GM21526 (cell line): ENCODE measurements around the gene SPINK14.

Experiments
- ATAC-seq: cut with Tn5 transposase; IDR thresholded peaks from one replicate; pipeline ENCODE4 v1.9.1; 2021; ENCODE audit warnings: moderate library complexity; ENCODE audit not compliant: unreplicated experiment, low FRiP score

The SPINK14 gene, protein sequence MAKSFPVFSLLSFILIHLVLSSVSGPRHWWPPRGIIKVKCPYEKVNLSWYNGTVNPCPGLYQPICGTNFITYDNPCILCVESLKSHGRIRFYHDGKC

DNA sequence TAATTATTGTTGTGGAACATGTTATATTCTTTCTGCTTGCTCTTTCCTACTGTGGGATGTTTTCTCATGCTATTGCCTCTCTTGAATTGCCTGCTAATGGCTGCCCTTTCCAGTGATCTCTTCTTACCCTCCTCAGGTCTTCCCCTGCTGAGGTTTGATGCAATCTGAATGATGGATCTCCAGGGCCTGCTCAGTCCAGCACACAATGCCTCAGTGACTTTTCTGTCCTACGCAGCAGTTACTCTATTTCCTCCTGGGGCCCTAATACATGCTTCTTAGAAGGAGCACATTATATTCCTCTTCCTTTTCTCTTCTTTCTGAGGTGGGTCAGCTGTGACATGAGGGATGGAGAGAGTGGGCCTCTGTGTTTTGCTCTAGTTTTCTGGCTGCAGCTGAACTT is at the start of gene SPINK14:
SPINK14 (plus strand) TSS at position 301 of the 400 bp plus-strand sequence. CDS start 1,187 bp downstream, outside the sequence.
- no peak for ATAC-seq

DNA sequence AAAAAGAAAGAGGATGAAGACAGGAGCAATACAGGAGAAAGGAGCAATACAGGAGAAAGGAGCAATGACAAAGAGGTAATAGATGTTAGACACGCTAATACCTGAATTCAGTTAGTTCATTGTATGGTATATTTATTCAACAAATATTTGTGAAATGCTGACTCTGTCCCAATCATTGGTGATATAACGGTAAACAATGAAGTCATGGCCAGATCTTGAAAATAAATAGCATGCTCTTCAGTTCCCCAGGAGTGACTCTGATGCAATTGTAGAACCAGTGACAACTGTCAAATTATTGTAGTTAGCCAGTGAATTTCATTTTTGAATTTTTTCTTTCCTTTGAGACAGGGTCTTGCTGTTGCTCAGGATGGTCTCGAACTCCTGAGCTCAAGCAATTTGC is 48.0 kb upstream of the SPINK14 start:
- no peak for ATAC-seq

DNA sequence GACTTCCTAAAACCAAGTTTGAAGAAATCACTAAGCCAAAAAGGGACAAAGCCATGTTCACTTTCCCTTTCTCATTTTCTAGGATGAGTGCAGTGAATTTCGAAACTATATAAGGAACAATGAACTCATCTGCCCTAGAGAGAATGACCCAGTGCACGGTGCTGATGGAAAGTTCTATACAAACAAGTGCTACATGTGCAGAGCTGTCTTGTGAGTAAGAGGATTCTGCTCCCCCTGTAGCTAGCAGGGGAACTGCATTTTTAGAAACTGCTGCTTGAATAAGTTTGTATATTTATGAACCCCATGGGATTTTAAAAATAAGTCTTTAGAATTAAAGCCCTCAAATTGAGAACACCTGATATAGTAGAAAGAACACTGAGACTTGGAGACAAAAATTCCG is 42.7 kb upstream of the SPINK14 start:
- no peak for ATAC-seq

DNA sequence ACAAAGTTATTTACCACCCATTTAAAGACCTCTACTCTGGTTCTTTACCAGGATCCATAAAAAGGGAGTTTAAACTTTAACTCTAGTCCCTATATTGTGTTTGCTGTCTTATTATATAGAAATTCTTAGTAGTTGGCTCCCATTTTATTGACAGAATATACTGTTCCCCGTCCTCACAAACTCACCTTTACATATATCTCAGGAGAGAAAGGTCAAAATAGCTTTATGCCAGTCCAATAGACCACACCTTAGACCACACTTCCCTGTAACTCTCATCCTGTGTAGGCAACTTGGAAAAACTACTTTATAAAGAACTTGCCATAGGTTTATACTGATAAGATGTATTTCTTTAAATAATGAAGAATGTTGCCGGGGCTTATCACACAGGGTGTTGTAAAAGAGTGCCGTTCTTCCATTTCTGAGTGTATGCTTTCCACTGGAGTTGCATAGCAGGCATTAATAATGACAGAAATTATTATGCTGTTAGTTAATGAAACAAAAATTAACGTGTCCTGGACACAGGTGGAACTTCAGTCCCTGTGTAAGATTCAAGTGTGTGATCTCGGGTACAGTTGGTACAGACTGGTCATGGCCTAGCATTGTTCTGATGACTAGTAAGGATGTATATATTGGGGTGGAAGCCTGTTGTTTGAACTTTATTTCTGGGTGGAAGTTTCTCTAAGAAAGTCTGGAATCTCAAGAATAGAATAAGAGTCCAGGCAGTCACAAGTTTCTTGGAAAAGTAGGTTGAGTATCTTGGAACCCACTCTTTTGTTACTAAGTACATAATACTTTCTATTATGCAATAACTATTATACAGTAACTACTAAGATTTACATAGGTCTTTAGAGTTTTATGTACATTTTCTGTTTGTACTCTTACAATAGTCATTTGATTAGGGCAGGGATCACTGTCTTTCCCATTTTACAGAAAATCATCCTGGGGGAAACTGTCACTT is 33.0 kb upstream of the SPINK14 start:
- ATAC-seq: no peak

DNA sequence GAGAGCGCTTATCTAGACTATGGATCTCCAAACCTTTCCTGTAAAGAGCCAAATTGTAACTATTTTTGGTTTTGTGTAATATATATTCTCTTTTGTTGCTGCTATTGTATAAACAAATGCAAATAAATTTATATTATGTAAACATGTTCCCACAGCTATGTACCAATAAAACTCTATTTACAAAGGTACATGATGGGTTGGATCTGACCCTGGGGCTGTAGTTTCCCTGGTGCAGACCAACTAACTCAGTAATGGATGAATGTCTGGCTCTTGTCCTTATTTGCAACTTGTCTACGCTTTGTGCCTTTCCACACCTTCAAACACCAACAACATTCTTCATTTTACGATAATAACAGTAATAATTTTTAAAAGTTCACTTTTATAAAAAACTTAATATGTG is 27.5 kb upstream of the SPINK14 start:
- no peak for ATAC-seq

DNA sequence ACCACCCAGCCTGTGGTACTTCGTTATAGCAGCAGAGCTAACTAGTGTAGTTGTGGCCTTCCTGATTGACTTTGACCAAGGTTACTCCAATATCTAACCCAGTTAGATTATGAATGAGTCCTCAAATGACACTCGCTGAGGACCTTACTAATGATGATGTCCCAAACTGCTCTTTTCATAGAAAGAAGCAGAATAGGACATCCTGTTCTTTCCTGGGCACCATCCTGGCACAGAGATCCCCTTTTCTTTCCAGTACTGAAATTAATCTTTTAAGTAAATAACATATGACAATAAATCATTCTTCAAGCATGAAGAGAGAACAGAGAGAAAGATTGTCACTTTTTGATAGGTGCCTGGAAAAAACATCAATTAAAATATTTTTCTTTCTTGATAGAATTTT is 26.7 kb upstream of the SPINK14 start:
- ATAC-seq: no peak

DNA sequence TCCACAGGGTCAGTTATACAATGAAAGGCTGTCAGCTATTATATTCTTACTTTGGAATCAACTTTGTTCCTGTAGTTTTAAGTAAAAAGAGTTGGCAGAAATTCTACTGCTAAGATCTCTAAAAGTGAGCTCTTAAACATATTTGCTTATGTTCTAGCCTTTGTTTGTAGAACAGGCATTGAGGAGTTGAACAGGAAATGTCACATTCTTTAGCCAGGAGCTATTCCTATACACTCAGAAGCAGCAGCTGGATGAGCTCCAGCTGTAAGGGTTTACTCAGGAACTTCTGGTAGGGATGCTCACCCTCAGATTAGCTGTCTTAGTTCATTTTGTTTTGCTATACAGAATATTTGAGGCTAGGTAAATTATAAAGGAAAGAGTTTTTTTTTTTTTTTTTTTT is 22.4 kb upstream of the SPINK14 start:
- no peak for ATAC-seq

DNA sequence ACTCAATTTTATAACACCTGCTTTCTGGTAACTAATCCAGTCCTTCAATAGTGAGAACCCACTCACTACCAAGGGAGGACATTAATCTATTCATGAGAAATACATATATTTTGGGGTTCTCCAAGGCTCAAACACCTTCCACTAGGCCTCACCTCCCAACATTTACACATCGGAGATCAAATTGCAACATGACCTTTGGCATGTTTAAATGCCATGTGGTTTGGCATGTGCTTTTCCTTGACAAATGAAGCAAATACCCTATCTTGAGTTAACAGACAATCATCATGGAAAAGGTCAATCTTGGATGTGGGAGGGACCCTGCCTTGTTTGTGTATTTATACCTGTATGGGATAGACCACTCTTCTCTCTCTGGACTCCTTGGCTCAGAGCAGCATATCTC is 21.9 kb upstream of the SPINK14 start:
- ATAC-seq: no peak

DNA sequence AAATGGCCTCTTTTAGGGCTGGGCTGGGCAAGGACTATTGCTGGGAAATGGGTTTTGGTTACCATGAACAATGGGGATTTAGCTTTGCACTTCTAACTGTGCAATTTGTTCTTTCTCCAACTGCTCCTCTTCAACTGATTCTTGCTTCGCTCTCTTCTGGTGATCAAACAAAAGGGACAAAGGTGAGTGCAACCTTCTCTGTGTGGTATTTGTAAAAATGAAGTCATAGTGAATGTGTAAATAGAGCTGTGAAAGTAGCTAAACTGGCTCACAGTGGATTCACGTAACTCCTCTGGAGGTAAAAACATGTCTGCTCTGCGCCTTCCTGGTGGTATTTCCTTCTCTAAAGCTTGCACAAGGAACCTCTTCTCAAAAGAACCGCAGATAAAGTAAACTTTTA is 20.9 kb upstream of the SPINK14 start:
- no peak for ATAC-seq

DNA sequence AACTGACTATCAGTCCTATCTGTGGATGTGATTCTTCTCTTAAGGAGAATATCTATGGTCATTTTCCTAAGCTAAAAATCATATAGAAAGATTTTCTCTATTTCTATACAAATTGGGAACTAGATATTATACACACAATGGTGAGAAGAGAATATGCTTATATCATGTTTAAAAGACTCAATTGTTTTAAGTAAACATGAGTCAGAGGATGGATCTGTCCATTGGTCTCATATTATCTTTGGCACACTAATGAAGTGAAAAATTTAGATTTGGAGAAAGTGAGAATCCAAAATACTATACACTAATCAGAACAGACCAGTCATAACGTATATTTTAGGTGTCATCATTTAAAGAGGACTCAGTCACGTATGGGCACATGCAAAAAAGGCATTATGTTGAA is 16.5 kb upstream of the SPINK14 start:
- no peak for ATAC-seq

DNA sequence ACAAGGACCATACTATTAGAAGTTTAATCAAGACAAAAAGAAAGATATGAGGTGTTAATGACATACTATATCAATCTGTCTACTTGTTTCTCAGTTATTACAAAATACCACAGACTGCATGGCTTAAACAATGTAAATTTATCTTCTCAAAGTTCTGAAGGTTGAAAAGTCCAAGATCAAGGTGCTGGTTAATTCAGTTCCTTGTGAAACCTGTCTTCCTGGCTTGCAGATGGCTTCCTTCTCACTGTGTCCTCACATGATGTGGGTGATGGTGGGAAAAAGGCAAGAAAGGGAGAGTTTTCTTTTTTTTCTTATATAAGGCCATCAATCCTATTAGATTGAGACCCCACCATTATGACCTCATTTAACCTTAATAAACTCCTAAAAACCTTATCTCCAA is 15.6 kb upstream of the SPINK14 start:
- no peak for ATAC-seq

DNA sequence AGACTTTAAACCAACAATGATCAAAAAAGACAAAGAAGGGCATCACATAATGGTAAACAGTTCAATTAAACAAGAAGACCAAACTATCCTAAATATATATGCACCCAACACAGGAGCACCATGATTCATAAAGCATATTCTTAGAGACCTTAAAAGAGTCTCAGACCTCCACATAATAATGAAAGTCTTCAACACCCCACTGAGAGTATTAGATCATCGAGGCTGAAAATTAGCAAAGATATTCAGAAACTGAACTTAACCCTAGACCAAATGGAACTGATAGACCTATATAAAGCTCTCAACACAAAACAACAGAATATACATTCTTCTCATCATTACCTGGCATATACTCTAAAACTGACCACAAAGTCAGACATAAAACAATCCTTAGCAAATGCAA is 11.7 kb upstream of the SPINK14 start:
- no peak for ATAC-seq

DNA sequence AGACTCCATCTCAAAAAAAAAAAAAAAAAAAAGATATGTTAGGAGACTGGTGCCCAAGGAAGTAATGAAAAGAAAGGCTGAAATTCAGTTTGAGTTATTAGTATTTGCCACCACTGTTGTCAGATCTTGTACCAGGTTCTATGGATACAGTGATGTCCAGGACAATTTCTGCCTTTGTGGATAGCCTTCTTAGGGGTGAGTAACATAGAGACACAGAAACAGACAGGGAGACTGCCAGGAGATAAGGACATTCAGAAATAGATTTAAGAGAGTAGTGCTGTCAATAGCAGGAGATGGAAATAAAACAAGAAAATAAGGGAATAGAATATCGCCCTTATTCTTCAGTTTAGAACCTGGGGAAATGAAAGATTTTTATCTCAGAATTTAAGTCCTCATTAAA is 6.3 kb upstream of the SPINK14 start:
- no peak for ATAC-seq

DNA sequence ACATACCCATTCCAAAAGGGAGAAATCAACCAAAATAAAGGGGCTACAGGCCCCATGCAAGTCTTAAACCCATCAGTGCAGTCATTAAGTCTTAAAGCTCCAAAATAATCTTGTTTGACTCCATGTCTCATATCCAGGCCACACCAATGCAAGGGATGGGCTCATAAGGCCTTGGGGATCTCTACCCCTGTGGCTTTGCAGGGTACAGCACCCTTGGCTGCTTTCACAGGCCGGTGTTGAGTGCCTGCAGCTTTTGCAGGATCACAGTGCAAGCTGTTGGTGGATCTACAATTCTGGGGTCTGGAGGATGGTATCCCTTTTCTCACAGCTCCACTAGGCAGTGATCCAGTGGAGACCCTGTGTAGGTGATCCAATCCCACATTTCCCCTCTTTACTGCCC is 5.0 kb upstream of the SPINK14 start:
- no peak for ATAC-seq

DNA sequence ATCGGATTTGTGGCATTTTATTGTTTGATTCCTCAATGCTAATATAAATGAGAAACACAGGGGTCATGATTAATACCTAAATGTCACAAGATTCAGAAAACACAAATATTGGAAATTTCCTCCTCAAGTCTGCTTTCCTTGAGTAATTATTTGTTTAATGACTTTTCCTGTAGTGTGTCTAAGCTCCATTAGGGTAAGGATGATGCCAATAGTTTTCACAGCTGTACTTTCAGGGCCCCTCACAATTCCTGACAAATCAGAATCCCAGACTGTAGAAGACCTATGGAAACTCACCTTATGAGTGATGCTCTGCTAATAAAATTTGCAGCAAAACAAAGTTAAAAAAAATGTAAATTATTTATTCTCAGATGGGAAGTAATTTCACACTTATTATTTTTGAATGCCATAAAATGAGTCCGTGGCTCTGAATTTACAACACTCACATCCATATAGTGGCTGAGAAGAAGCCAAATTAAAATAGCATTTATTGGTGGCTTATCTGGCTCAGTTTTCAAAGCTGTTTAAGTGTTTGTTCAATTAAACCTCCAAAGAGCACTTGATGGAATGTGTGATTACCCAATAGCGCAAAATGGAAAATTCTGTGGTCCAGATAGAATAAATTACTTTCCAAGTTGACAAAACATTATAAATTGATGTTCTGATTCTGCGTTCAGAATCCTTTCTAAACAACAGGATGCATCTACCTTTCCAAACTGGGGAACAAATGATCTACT is 1.6 kb upstream of the SPINK14 start:
- ATAC-seq: no peak

DNA sequence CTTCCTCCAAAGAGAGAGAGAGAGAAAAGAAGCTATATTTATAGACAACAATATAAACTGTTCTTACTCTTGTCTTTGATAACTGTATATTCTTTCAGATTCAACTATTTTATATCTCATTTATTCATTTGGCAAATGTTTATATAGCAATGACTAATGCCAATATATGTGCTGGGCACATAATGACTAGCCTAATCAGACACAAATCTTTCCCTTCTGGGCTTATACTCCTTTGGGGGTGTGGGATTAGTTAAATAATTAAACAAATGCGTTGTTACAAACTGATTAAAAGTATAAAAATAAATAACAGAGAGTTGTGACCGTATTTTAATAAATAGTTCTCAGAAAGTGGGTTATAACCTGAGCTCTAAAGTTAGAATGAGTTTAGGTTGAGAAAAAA is 4.0 kb downstream of the SPINK14 start:
- ATAC-seq: no peak

DNA sequence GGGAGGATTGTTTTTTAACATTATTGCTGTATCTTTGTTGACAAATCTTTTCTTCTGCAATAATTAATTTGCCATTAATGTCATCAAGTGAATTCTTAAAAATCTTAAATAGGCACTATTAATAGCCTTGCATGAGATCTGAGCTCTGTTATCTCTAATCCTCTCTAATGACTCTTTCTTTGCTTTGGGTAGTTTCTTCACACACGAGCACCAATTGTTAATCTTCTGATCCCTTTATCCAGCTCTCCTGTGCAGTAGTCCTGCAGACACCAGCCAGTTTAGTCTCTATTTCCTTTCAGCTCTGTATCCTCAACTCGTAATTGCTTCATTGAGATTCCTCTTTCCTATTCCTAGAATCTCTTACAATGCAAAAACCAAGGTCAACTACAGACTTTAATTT is 8.1 kb downstream of the SPINK14 start:
- no peak for ATAC-seq

DNA sequence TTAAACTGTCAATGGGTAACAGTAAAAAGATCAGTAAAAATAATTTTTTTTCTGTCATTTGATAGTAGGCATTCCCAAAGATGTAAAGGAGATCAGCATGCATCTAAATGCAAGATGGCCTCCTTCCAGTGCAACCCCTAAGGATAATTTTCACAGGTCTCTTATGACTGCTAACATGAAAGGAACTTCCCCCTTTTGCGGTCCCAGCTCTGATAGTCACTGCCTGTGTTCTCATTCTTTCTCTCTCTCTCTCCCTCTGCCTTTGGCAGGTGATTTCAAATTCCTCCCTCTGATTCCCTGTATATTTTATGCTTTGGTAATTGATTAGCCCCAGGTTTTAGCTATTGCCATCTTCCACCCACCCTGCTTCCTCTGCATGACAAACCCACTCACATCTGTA is 8.9 kb downstream of the SPINK14 start:
- no peak for ATAC-seq

DNA sequence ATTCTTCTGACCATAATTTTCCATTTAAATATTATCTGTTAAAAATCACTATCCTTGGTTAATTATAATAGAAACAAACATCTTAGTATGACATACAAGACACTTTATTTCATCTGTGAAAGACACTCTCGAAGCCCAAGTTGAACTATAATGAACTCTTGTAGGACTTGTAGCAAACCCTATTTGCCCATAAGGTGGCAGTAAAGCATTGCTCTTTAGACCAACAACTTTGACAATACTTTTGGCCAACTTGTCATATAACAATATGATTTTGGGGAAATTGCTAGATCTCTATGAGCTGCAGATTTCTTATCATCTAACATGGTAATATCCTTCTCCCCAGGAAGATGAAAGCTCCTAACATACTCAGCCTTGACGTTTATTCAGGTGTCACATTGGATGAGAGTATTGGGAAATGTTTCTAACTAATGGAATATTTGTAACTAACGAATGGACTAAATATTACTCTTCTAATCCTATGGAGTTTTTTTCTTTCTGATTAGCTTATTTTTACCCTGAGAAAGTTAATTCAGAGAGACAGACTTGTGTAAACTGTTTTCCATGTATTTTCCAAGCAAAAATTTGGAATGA is 11.0 kb downstream of the SPINK14 start:
- peak; percentile 80 for ATAC-seq

DNA sequence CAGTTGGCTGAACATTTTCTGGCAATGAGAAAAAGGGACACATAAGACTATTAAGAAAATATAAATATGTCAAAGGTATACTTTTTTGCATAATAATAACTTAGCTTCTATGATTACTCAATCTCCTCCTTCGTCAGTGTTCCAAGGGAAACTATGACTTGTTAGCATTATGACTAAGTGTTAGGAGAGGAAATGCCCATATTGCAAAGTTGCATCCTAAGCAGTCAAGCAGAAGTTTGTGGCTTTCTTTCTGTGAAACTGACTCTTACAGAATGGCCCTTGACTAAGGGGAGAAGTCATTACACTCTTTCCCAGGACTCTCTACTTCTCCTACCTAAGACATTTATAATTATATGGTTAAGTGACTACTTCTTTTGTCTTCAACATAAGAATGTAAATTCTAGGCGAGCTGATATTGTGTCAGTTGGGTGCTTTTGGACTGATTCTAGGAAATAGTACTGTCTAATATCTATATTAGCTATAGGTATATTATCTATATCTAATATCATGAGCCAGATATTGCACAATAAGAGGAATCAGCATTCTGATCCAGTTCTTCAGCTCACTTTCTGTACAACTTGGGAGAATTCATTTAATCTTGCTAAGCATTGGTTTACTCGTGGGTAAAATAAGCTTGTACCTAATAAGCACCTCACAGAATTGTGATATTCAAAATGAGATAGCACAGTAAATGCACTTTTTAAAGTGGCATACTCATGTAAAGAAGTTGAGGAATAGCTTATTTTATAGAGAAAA is 18.1 kb downstream of the SPINK14 start:
- no peak for ATAC-seq

DNA sequence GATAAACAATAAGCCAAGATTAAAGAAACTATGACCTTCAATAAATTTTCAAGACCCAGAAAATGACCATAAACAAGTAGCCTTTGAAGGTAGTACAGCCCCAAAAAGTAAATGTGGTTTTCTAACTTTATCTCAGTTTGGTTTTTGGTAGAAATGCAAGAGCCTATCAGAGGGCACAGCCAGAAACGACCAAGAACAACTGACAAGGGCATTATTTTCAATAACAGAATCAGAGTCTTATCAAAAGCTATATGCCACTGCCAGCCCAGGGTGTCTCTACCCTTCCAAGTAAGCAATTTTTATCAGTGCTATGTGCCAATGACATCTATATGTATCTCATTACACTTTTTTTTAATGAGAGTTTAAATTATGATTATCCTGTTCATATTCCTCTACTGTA is 22.7 kb downstream of the SPINK14 start:
- ATAC-seq: no peak
